HepG2 (cell line): ENCODE results near the gene TCF7L2. TPM values are rescaled to one million over a fixed set of nuclear protein-coding genes. Genes with fewer than 3 reads are reported as not detected.

Experiments used
- MBD4 ChIP-seq: IDR thresholded peaks from 2 replicates; pipeline ENCODE4 v1.6.1; 2012; ENCODE audit warnings: low read length, inconsistent platforms, borderline replicate concordance
- NPAS2 ChIP-seq: sonication (generic); formaldehyde crosslinking; IDR thresholded peaks from 2 replicates; pipeline ENCODE4 v1.8.0; 2022; ENCODE audit warnings: mild to moderate bottlenecking, missing genetic modification reagents, borderline replicate concordance
- POLR2G ChIP-seq: fragments of 200-400 bp; formaldehyde crosslinking; IDR thresholded peaks from 2 replicates; pipeline ENCODE4 v1.6.1; 2018; ENCODE audit warnings: mild to moderate bottlenecking, low read depth, low read length, moderate library complexity
- SOX13 ChIP-seq, 3 experiments: fragments of 450-650 bp in 1 of 3; sonication (generic) in 1 of 3; formaldehyde crosslinking in 1 of 3; IDR thresholded peaks in 2 of 3; conservative IDR thresholded peaks in 1 of 3; 2 replicates each; pipeline versions ENCODE4 v1.5.0 to v1.6.1; 2016 to 2020; ENCODE audit warnings: antibody characterized with exemption in 1 of 3, mild to moderate bottlenecking in 1 of 3, missing compliant biosample characterization in 1 of 3, missing genetic modification reagents in 1 of 3, moderate library complexity in 1 of 3
- ZNF12 ChIP-seq: sonication (generic); formaldehyde crosslinking; IDR thresholded peaks from 2 replicates; pipeline ENCODE4 v1.5.0; 2020; ENCODE audit warnings: missing genetic modification reagents
- ZNF720 ChIP-seq: sonication (generic); formaldehyde crosslinking; IDR thresholded peaks from 2 replicates; pipeline ENCODE4 v1.4.0; 2020; ENCODE audit warnings: missing genetic modification reagents
- polyA plus RNA-seq, 8 experiments: library from polyadenylated mRNA; depleted of rRNA in 3 of 8; stranded (reverse) in 7 of 8; unstranded in 1 of 8; fragments of >200 nt; fragmentation: Illumina TruSeq in 4 of 8; extraction: Trizol in 4 of 8; gene quantifications; 2 replicates each; pipeline versions ENCODE4 v1.2.1 to v1.2.3, GENCODE V29; 2011 to 2016; ENCODE audit warnings: low read depth in 4 of 8, missing spikeins in 1 of 8, mixed read lengths in 1 of 8; ENCODE audit not compliant: insufficient read depth in 1 of 8
- total RNA-seq, 5 experiments: library from RNA; depleted of rRNA; stranded (reverse); fragments of >200 nt; fragmentation: Illumina TruSeq; extraction: Trizol; gene quantifications; 2 replicates each; pipeline ENCODE4 v1.2.3, GENCODE V29; 2016; ENCODE audit warnings: low read depth in 1 of 5
- TF ChIP-seq, protein P1 (sequence below), 2 experiments: fragments of 450-650 bp in 1 of 2; sonication (generic) in 1 of 2; formaldehyde crosslinking in 1 of 2; IDR thresholded peaks; 2 replicates each; pipeline versions ENCODE4 v1.6.1 to v1.8.0; 2016 to 2022; ENCODE audit warnings: antibody characterized with exemption in 1 of 2, mild to moderate bottlenecking in 1 of 2, missing genetic modification reagents in 1 of 2
- TF ChIP-seq, protein P2 (sequence below): sonication (generic); formaldehyde crosslinking; IDR thresholded peaks from 2 replicates; pipeline ENCODE4 v1.4.0; 2020; ENCODE audit warnings: mild to moderate bottlenecking, missing genetic modification reagents
- TF ChIP-seq, protein P3 (sequence below): sonication (generic); formaldehyde crosslinking; IDR thresholded peaks from 2 replicates; pipeline ENCODE4 v1.8.0; 2022; ENCODE audit warnings: mild to moderate bottlenecking, missing genetic modification reagents, moderate library complexity
- TF ChIP-seq, protein P4 (sequence below): IDR thresholded peaks from 2 replicates; pipeline ENCODE4 v1.4.0; 2020; ENCODE audit warnings: mild to moderate bottlenecking, missing genetic modification reagents

The TCF7L2 gene
- total and polyA plus RNA-seq, 2 of the 13 experiments (the other 11 are each of a cell fraction or from before 2014, with no cell fraction given), result 3.9 to 13.7 TPM

DNA sequence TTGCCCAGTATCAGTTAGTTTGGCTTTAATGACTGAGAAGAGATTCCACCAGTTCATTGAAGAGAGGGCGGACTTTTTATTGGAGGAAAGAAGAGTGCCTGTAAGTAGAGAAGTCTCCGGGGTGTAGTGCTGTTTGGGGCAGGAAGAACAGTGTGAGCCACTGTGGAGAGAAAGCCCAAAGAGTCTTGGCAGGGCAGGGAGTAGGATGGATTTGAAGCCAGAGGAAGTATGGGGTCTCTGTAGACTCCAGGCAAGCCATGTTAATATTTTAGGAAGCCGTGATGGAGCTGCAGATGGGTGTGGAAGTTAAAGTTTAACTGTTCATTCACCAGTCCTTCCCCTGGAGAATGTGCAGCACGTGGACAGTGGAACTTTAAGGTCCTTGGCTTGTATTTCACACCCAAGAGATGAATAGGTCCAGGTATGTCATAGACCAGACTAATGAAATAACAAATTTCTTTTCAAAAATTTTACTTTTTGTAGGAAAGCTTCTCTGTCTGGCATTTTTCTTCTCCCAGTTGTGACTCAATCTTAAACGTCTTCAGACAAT, 54.1 kb downstream of the TCF7L2 start (continued):
- TF ChIP-seq, protein P1, sequence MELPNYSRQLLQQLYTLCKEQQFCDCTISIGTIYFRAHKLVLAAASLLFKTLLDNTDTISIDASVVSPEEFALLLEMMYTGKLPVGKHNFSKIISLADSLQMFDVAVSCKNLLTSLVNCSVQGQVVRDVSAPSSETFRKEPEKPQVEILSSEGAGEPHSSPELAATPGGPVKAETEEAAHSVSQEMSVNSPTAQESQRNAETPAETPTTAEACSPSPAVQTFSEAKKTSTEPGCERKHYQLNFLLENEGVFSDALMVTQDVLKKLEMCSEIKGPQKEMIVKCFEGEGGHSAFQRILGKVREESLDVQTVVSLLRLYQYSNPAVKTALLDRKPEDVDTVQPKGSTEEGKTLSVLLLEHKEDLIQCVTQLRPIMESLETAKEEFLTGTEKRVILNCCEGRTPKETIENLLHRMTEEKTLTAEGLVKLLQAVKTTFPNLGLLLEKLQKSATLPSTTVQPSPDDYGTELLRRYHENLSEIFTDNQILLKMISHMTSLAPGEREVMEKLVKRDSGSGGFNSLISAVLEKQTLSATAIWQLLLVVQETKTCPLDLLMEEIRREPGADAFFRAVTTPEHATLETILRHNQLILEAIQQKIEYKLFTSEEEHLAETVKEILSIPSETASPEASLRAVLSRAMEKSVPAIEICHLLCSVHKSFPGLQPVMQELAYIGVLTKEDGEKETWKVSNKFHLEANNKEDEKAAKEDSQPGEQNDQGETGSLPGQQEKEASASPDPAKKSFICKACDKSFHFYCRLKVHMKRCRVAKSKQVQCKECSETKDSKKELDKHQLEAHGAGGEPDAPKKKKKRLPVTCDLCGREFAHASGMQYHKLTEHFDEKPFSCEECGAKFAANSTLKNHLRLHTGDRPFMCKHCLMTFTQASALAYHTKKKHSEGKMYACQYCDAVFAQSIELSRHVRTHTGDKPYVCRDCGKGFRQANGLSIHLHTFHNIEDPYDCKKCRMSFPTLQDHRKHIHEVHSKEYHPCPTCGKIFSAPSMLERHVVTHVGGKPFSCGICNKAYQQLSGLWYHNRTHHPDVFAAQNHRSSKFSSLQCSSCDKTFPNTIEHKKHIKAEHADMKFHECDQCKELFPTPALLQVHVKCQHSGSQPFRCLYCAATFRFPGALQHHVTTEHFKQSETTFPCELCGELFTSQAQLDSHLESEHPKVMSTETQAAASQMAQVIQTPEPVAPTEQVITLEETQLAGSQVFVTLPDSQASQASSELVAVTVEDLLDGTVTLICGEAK (IDR thresholded peaks at IDR 0.05), result no peak
- TF ChIP-seq, protein P1 (CRISPR knock-in tag; IDR thresholded peaks at IDR 0.05), result no peak
- TF ChIP-seq ZNF12 (no peak), POLR2G (no peak), SOX13 (IDR thresholded peaks at IDR 0.05) (no peak), SOX13 (CRISPR knock-in tag; conservative IDR thresholded peaks at IDR 0.05 in 1 of 2, IDR thresholded peaks at IDR 0.05 in 1 of 2) (peak in 1 of 2 experiments; percentile 55; a peak in 2 of 4 replicates), NPAS2 (no peak), MBD4 (no peak), ZNF720 (CRISPR knock-in tag) (no peak)
- TF ChIP-seq, protein P2, sequence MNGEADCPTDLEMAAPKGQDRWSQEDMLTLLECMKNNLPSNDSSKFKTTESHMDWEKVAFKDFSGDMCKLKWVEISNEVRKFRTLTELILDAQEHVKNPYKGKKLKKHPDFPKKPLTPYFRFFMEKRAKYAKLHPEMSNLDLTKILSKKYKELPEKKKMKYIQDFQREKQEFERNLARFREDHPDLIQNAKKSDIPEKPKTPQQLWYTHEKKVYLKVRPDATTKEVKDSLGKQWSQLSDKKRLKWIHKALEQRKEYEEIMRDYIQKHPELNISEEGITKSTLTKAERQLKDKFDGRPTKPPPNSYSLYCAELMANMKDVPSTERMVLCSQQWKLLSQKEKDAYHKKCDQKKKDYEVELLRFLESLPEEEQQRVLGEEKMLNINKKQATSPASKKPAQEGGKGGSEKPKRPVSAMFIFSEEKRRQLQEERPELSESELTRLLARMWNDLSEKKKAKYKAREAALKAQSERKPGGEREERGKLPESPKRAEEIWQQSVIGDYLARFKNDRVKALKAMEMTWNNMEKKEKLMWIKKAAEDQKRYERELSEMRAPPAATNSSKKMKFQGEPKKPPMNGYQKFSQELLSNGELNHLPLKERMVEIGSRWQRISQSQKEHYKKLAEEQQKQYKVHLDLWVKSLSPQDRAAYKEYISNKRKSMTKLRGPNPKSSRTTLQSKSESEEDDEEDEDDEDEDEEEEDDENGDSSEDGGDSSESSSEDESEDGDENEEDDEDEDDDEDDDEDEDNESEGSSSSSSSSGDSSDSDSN (CRISPR knock-in tag), result no peak
- TF ChIP-seq, protein P3, sequence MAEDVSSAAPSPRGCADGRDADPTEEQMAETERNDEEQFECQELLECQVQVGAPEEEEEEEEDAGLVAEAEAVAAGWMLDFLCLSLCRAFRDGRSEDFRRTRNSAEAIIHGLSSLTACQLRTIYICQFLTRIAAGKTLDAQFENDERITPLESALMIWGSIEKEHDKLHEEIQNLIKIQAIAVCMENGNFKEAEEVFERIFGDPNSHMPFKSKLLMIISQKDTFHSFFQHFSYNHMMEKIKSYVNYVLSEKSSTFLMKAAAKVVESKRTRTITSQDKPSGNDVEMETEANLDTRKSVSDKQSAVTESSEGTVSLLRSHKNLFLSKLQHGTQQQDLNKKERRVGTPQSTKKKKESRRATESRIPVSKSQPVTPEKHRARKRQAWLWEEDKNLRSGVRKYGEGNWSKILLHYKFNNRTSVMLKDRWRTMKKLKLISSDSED (CRISPR knock-in tag), result no peak
- TF ChIP-seq, protein P4, sequence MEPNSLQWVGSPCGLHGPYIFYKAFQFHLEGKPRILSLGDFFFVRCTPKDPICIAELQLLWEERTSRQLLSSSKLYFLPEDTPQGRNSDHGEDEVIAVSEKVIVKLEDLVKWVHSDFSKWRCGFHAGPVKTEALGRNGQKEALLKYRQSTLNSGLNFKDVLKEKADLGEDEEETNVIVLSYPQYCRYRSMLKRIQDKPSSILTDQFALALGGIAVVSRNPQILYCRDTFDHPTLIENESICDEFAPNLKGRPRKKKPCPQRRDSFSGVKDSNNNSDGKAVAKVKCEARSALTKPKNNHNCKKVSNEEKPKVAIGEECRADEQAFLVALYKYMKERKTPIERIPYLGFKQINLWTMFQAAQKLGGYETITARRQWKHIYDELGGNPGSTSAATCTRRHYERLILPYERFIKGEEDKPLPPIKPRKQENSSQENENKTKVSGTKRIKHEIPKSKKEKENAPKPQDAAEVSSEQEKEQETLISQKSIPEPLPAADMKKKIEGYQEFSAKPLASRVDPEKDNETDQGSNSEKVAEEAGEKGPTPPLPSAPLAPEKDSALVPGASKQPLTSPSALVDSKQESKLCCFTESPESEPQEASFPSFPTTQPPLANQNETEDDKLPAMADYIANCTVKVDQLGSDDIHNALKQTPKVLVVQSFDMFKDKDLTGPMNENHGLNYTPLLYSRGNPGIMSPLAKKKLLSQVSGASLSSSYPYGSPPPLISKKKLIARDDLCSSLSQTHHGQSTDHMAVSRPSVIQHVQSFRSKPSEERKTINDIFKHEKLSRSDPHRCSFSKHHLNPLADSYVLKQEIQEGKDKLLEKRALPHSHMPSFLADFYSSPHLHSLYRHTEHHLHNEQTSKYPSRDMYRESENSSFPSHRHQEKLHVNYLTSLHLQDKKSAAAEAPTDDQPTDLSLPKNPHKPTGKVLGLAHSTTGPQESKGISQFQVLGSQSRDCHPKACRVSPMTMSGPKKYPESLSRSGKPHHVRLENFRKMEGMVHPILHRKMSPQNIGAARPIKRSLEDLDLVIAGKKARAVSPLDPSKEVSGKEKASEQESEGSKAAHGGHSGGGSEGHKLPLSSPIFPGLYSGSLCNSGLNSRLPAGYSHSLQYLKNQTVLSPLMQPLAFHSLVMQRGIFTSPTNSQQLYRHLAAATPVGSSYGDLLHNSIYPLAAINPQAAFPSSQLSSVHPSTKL, result peak; percentile 84
